Measurements from ENCODE around the gene ACIN1. TPM values are rescaled to one million over a fixed set of nuclear protein-coding genes. Genes with fewer than 3 reads are reported as not detected.

The ACIN1 gene
- total and polyA plus RNA-seq, 9 of the 15 experiments (the other 6 are each of a cell fraction or from before 2014, with no cell fraction given) = 5.0 to 196 (median 129) TPM

GRCh38 chr14:23120541-23121251 lies 25.8 kb upstream of the ACIN1 start (continued):
- TF ChIP-seq, protein P1, sequence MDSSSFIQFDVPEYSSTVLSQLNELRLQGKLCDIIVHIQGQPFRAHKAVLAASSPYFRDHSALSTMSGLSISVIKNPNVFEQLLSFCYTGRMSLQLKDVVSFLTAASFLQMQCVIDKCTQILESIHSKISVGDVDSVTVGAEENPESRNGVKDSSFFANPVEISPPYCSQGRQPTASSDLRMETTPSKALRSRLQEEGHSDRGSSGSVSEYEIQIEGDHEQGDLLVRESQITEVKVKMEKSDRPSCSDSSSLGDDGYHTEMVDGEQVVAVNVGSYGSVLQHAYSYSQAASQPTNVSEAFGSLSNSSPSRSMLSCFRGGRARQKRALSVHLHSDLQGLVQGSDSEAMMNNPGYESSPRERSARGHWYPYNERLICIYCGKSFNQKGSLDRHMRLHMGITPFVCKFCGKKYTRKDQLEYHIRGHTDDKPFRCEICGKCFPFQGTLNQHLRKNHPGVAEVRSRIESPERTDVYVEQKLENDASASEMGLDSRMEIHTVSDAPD (CRISPR knock-in tag; IDR thresholded peaks at IDR 0.05) = no peak
- TF ChIP-seq, protein P2, sequence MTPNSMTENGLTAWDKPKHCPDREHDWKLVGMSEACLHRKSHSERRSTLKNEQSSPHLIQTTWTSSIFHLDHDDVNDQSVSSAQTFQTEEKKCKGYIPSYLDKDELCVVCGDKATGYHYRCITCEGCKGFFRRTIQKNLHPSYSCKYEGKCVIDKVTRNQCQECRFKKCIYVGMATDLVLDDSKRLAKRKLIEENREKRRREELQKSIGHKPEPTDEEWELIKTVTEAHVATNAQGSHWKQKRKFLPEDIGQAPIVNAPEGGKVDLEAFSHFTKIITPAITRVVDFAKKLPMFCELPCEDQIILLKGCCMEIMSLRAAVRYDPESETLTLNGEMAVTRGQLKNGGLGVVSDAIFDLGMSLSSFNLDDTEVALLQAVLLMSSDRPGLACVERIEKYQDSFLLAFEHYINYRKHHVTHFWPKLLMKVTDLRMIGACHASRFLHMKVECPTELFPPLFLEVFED (CRISPR knock-in tag; conservative IDR thresholded peaks at IDR 0.05) = no peak
- TF ChIP-seq ZBTB17 (CRISPR knock-in tag; IDR thresholded peaks at IDR 0.05) (no peak), ZNF12 (CRISPR knock-in tag; IDR thresholded peaks at IDR 0.05) (no peak), CHD1 (IDR thresholded peaks at IDR 0.05; ENCODE audit: low read length) (no peak), CUX1 (CRISPR knock-in tag; IDR thresholded peaks at IDR 0.05) (no peak), ZFP36 (IDR thresholded peaks at IDR 0.05; ENCODE audit: low read depth, low read length, partially characterized antibody) (peak; percentile 33), NFE2L1 (tag; IDR thresholded peaks at IDR 0.05; ENCODE audit: borderline replicate concordance, low read depth) (no peak), KLF10 (CRISPR knock-in tag; IDR thresholded peaks at IDR 0.05) (no peak), FOXK1 (CRISPR knock-in tag; IDR thresholded peaks at IDR 0.05; ENCODE audit: borderline replicate concordance) (no peak; the same call in 1 of the 2 replicates), MCM2 (IDR thresholded peaks at IDR 0.05; ENCODE audit: low read depth) (no peak), ZNF184 (CRISPR knock-in tag; IDR thresholded peaks at IDR 0.05) (no peak), TAF1 (IDR thresholded peaks at IDR 0.05; ENCODE audit: control insufficient read depth, extremely low read depth, insufficient read depth, low read length, severe bottlenecking) (peak; percentile 31), TBL1XR1 (IDR thresholded peaks at IDR 0.05; ENCODE audit: low read length in 2 of 2) (peak; percentile 64 to 70; a peak in 3 of 4 replicates), IRF2 (CRISPR knock-in tag; IDR thresholded peaks at IDR 0.05) (no peak), HOMEZ (CRISPR knock-in tag; IDR thresholded peaks at IDR 0.05) (no peak), MYC (IDR thresholded peaks at IDR 0.05; ENCODE audit: low read depth, low read length) (peak; percentile 64), MYC (CRISPR knock-in tag; IDR thresholded peaks at IDR 0.05; ENCODE audit: borderline replicate concordance, low read depth) (no peak)

Data from K562 (cell line).